Gastroesophageal sphincter (tissue), 3 donors: ENCODE measurements around the gene DMBX1.

ENCODE experiments used
- POLR2A ChIP-seq, 2 donors: fragments of 450-650 bp; IDR thresholded peaks; one replicate each; pipeline ENCODE4 v1.6.1; 2017; ENCODE audit warnings: antibody characterized with exemption in 2 of 2, mild to moderate bottlenecking in 2 of 2, moderate library complexity in 1 of 2
- POLR2AphosphoS5 ChIP-seq: sonication (generic); formaldehyde crosslinking; IDR thresholded peaks from one replicate; pipeline ENCODE4 v1.6.1; 2017; ENCODE audit warnings: antibody characterized with exemption
- TF ChIP-seq, protein P1 (sequence below), 4 experiments: fragments of 200-600 bp in 2 of 4; fragments of 450-650 bp in 2 of 4; sonication (generic) in 1 of 4; IDR thresholded peaks; one replicate each; pipeline ENCODE4 v1.5.1; 2017 to 2019; ENCODE audit warnings: antibody characterized with exemption in 4 of 4, mild to moderate bottlenecking in 2 of 4, moderate library complexity in 2 of 4

DNA sequence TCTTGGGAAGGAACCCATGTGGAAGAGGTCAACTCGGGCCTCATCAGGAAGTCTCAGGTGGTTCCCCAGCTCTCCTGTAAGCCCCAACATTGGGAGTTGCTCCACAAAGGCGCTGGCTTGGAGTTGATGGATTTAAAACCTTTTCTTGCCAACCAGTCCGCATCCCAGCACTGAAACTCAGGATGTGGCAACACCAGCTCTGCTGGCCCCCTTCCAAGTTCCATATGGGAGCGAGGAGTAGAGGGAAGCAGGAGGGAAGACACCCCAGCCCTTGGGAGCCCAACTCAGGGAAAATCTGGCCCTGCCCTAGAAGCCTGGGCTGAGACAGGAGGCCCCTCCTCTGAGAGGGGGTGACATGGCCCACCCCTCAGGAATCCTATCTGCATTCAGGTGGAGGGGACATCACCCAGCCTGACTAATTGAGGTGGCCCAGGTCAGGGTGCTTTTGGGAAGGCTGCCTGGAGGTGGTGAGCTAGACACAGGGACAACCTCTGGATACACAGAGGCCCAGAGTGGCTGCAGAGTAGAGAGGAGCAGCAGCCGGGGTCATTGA lies 33.1 kb upstream of the DMBX1 start:
- TF ChIP-seq, protein P1, sequence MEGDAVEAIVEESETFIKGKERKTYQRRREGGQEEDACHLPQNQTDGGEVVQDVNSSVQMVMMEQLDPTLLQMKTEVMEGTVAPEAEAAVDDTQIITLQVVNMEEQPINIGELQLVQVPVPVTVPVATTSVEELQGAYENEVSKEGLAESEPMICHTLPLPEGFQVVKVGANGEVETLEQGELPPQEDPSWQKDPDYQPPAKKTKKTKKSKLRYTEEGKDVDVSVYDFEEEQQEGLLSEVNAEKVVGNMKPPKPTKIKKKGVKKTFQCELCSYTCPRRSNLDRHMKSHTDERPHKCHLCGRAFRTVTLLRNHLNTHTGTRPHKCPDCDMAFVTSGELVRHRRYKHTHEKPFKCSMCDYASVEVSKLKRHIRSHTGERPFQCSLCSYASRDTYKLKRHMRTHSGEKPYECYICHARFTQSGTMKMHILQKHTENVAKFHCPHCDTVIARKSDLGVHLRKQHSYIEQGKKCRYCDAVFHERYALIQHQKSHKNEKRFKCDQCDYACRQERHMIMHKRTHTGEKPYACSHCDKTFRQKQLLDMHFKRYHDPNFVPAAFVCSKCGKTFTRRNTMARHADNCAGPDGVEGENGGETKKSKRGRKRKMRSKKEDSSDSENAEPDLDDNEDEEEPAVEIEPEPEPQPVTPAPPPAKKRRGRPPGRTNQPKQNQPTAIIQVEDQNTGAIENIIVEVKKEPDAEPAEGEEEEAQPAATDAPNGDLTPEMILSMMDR (IDR thresholded peaks at IDR 0.05) = no peak
- no peak for TF ChIP-seq POLR2A (IDR thresholded peaks at IDR 0.05)
- no peak for TF ChIP-seq POLR2AphosphoS5
